H1 (cell line): ENCODE results near the gene DYNC1I1. TPM values are rescaled to one million over a fixed set of nuclear protein-coding genes. Genes with fewer than 3 reads are reported as not detected.
A peak's percentile ranks its signal among the peaks of the same experiment; 100 is the strongest.

Source experiments
- CTCF ChIA-PET: fragments of 300-600 bp; sonication (Branson Sonifier 250); formaldehyde crosslinking; loops from one replicate; lab custom pipeline; 2021; ENCODE audit not compliant: partially characterized antibody; lab: Charles Lee
- POLR2A ChIA-PET: fragments of 300-600 bp; sonication (Branson Sonifier 250); formaldehyde crosslinking; loops from one replicate; lab custom pipeline; 2021; ENCODE audit warnings: inconsistent platforms; ENCODE audit not compliant: partially characterized antibody; lab: Charles Lee
- DNase-seq, 2 experiments: peaks; one replicate each; pipeline versions ENCODE4 v3.0.0 to v3.0.0-alpha.2; 2010 to 2022; ENCODE audit warnings: low spot score in 2 of 2, low read depth in 1 of 2, mixed read lengths in 1 of 2
- FAIRE-seq: peaks from 2 replicates; lab custom pipeline; 2011; peaks lifted over from hg19 to GRCh38; lab: Jason Lieb, UNC
- H2AFZ ChIP-seq: 2 replicates; pipeline ENCODE4 v1.8.1; 2012; ENCODE audit warnings: low read length, inconsistent platforms
- H2AK5ac ChIP-seq: 2 replicates; pipeline ENCODE4 v1.6.1; 2013; ENCODE audit warnings: low read depth, low read length
- H2BK120ac ChIP-seq: replicated peaks from 2 replicates; pipeline ENCODE3; 2013; ENCODE audit warnings: low read depth, low read length, inconsistent platforms
- H2BK12ac ChIP-seq: 2 replicates; pipeline ENCODE4 v1.6.1; 2013; ENCODE audit warnings: low read depth, low read length
- H2BK15ac ChIP-seq: 2 replicates; pipeline ENCODE4 v1.6.1; 2013; ENCODE audit warnings: low read length
- H2BK20ac ChIP-seq: 2 replicates; pipeline ENCODE4 v1.6.1; 2013; ENCODE audit warnings: low read length
- H2BK5ac ChIP-seq: 2 replicates; pipeline ENCODE4 v1.6.1; 2013; ENCODE audit warnings: low read depth, low read length
- H3K14ac ChIP-seq: 2 replicates; pipeline ENCODE4 v1.6.1; 2013; ENCODE audit warnings: inconsistent platforms; ENCODE audit not compliant: insufficient read length
- H3K18ac ChIP-seq: 2 replicates; pipeline ENCODE4 v1.6.1; 2013; ENCODE audit warnings: low read length; ENCODE audit errors: extremely low read depth
- H3K23ac ChIP-seq: 2 replicates; pipeline ENCODE4 v1.6.1; 2013; ENCODE audit warnings: inconsistent platforms; ENCODE audit not compliant: insufficient read length
- H3K23me2 ChIP-seq: 2 replicates; pipeline ENCODE4 v1.6.1; 2013; ENCODE audit warnings: low read depth, low read length
- H3K27ac ChIP-seq: 2 replicates; pipeline ENCODE4 v1.6.1; 2011; ENCODE audit warnings: low read depth, low read length, inconsistent platforms
- H3K27me3 ChIP-seq, 4 experiments: replicated peaks in 1 of 4; 1 replicate in 1 of 4; 2 replicates in 3 of 4; pipeline versions ENCODE4 v1.6.1 to v1.8.1; 2011 to 2013; ENCODE audit warnings: low read length in 3 of 4, mild to moderate bottlenecking in 3 of 4, inconsistent platforms in 2 of 4, mixed read lengths in 2 of 4, moderate library complexity in 1 of 4; ENCODE audit not compliant: control insufficient read depth in 3 of 4, insufficient read depth in 3 of 4; ENCODE audit errors: extremely low read depth in 1 of 4
- H3K36me3 ChIP-seq, 4 experiments: 2 replicates each; pipeline versions ENCODE4 v1.6.1 to v1.8.1; 2011 to 2013; ENCODE audit warnings: mild to moderate bottlenecking in 4 of 4, low read length in 3 of 4, moderate library complexity in 2 of 4, control low read depth in 1 of 4, inconsistent platforms in 1 of 4; ENCODE audit not compliant: insufficient read depth in 4 of 4, control insufficient read depth in 2 of 4
- H3K4ac ChIP-seq: replicated peaks from 2 replicates; pipeline ENCODE3; 2013; ENCODE audit warnings: low read length, low read depth, mixed read lengths, inconsistent platforms; ENCODE audit not compliant: insufficient read length
- H3K4me1 ChIP-seq, 4 experiments: replicated peaks in 1 of 4; 1 replicate in 1 of 4; 2 replicates in 3 of 4; pipeline versions ENCODE4 v1.6.1 to v1.8.1; 2011 to 2013; ENCODE audit warnings: low read length in 3 of 4, inconsistent platforms in 2 of 4, mixed read lengths in 1 of 4; ENCODE audit not compliant: insufficient read depth in 4 of 4, control insufficient read depth in 3 of 4
- H3K4me2 ChIP-seq, 2 experiments: 2 replicates each; pipeline versions ENCODE4 v1.6.1 to v1.8.1; 2011 to 2013; ENCODE audit warnings: low read depth in 2 of 2, low read length in 2 of 2, control low read depth in 1 of 2, inconsistent platforms in 1 of 2, mild to moderate bottlenecking in 1 of 2; ENCODE audit not compliant: insufficient read depth in 1 of 2
- H3K4me3 ChIP-seq, 4 experiments: fragments of 200-600, 300-600 bp in 1 of 4; sonication (generic), shearing (Covaris generic), sonication (Bioruptor Twin) in 1 of 4; 2 replicates each; pipeline versions ENCODE4 v1.5.1 to v1.8.1; 2011 to 2016; ENCODE audit warnings: low read length in 4 of 4, low read depth in 3 of 4, control low read depth in 2 of 4, inconsistent platforms in 2 of 4, mild to moderate bottlenecking in 2 of 4, mixed read lengths in 1 of 4, moderate library complexity in 1 of 4; ENCODE audit not compliant: insufficient read depth in 2 of 4; ENCODE audit errors: extremely low read depth in 1 of 4
- H3K56ac ChIP-seq: replicated peaks from 2 replicates; pipeline ENCODE3; 2013; ENCODE audit warnings: low read depth, mild to moderate bottlenecking, mixed read lengths, low read length, inconsistent platforms; ENCODE audit not compliant: insufficient read length
- H3K79me1 ChIP-seq: 2 replicates; pipeline ENCODE4 v1.6.1; 2013; ENCODE audit warnings: low read depth, low read length, control low read depth
- H3K79me2 ChIP-seq, 2 experiments: 2 replicates each; pipeline versions ENCODE4 v1.6.1 to v1.8.1; 2012 to 2013; ENCODE audit warnings: low read length in 2 of 2, mild to moderate bottlenecking in 2 of 2, inconsistent platforms in 1 of 2; ENCODE audit not compliant: insufficient read depth in 2 of 2, control insufficient read depth in 1 of 2
- H3K9ac ChIP-seq, 4 experiments: replicated peaks in 1 of 4; 1 replicate in 1 of 4; 2 replicates in 3 of 4; pipeline versions ENCODE4 v1.6.1 to v1.8.1; 2011 to 2013; ENCODE audit warnings: low read depth in 3 of 4, low read length in 3 of 4, control low read depth in 2 of 4, mild to moderate bottlenecking in 2 of 4, moderate library complexity in 2 of 4, inconsistent platforms in 1 of 4; ENCODE audit errors: extremely low read depth in 1 of 4
- H3K9me3 ChIP-seq, 2 experiments: 2 replicates each; pipeline versions ENCODE4 v1.6.1 to v1.8.1; 2012 to 2013; ENCODE audit warnings: mild to moderate bottlenecking in 2 of 2, moderate library complexity in 2 of 2, control low read depth in 1 of 2, inconsistent platforms in 1 of 2, low read depth in 1 of 2, low read length in 1 of 2, mixed read lengths in 1 of 2; ENCODE audit not compliant: insufficient read depth in 2 of 2
- H4K20me1 ChIP-seq, 2 experiments: replicated peaks in 1 of 2; 2 replicates each; pipeline versions ENCODE3 to v1.8.1; 2011 to 2013; ENCODE audit warnings: inconsistent platforms in 2 of 2, low read length in 2 of 2, mild to moderate bottlenecking in 1 of 2; ENCODE audit not compliant: insufficient read depth in 2 of 2, control insufficient read depth in 1 of 2
- H4K5ac ChIP-seq: 2 replicates; pipeline ENCODE4 v1.6.1; 2013; ENCODE audit warnings: low read length, low read depth, mixed read lengths, inconsistent platforms; ENCODE audit not compliant: insufficient read length
- H4K8ac ChIP-seq: 2 replicates; pipeline ENCODE4 v1.8.0; 2013; ENCODE audit warnings: mild to moderate bottlenecking, moderate library complexity, low read length, inconsistent platforms; ENCODE audit not compliant: insufficient read depth; ENCODE audit errors: extremely low read depth
- H4K91ac ChIP-seq: replicated peaks from 2 replicates; pipeline ENCODE3; 2013; ENCODE audit warnings: low read length, mixed read lengths, inconsistent platforms; ENCODE audit not compliant: insufficient read length
- ASH2L ChIP-seq: fragments of 200-600, 300-600 bp; sonication (generic); IDR thresholded peaks from one replicate; pipeline ENCODE4 v1.7.1; 2017; ENCODE audit warnings: low read length
- CTCF ChIP-seq, 3 experiments: IDR thresholded peaks; 1 replicate in 2 of 3; 2 replicates in 1 of 3; pipeline versions ENCODE4 v1.5.1 to v1.6.1; 2011; ENCODE audit warnings: low read length in 3 of 3, mild to moderate bottlenecking in 3 of 3, inconsistent platforms in 2 of 3, low read depth in 1 of 3, moderate library complexity in 1 of 3; ENCODE audit not compliant: insufficient read depth in 1 of 3; ENCODE audit errors: control extremely low read depth in 1 of 3
- HDAC2 ChIP-seq, 2 experiments: fragments of 300-600 bp in 1 of 2; sonication (generic) in 1 of 2; IDR thresholded peaks; 2 replicates each; pipeline ENCODE4 v1.6.1; 2011 to 2012; ENCODE audit warnings: low read depth in 2 of 2, low read length in 2 of 2, mild to moderate bottlenecking in 2 of 2, moderate library complexity in 2 of 2, borderline replicate concordance in 1 of 2, inconsistent platforms in 1 of 2
- HDAC6 ChIP-seq: IDR thresholded peaks from one replicate; pipeline ENCODE4 v1.7.1; 2012; ENCODE audit warnings: low read depth, mild to moderate bottlenecking, inconsistent platforms, low read length, moderate library complexity
- JUN ChIP-seq: IDR thresholded peaks from 2 replicates; pipeline ENCODE4 v1.6.1; 2011; ENCODE audit warnings: low read depth, mild to moderate bottlenecking, improper control_type of control experiment, low read length
- KDM1A ChIP-seq: fragments of 200-600, 300-600 bp; sonication (generic); IDR thresholded peaks from 2 replicates; pipeline ENCODE4 v1.7.1; 2016; ENCODE audit warnings: mild to moderate bottlenecking, low read length, borderline replicate concordance
- RAD21 ChIP-seq, 2 experiments: IDR thresholded peaks in 1 of 2; conservative IDR thresholded peaks in 1 of 2; 2 replicates each; pipeline ENCODE4 v1.6.1; 2011; ENCODE audit warnings: low read depth in 2 of 2, low read length in 2 of 2, improper control_type of control experiment in 1 of 2, inconsistent platforms in 1 of 2, mild to moderate bottlenecking in 1 of 2, moderate library complexity in 1 of 2
- SIRT6 ChIP-seq: IDR thresholded peaks from one replicate; pipeline ENCODE4 v1.7.1; 2012; ENCODE audit warnings: low read length, inconsistent platforms
- SP1 ChIP-seq: IDR thresholded peaks from 2 replicates; pipeline ENCODE4 v1.6.1; 2011; ENCODE audit warnings: low read depth, low read length
- TAF1 ChIP-seq: IDR thresholded peaks from 2 replicates; pipeline ENCODE4 v1.6.1; 2011; ENCODE audit warnings: mild to moderate bottlenecking, low read depth, low read length
- WGBS, 2 experiments: shearing (Covaris generic) in 1 of 2; methylation state at CpG; one replicate each; pipeline versions ENCODE4 v1.1.6 to v1.1.7; 2013 to 2015; ENCODE audit warnings: low lambda C conversion rate in 2 of 2, mixed read lengths in 2 of 2, inconsistent platforms in 1 of 2, low coverage in 1 of 2, missing lambda C conversion rate in 1 of 2; ENCODE audit not compliant: insufficient replicate concordance in 2 of 2, insufficient coverage in 1 of 2, insufficient read length in 1 of 2; ENCODE audit errors: extremely low coverage in 1 of 2, missing lambda C conversion rate in 1 of 2; 5-methylcytosine and 5-hydroxymethylcytosine counted together
- polyA plus RNA-seq, 7 experiments: library from polyadenylated mRNA; depleted of rRNA in 3 of 7; stranded (reverse) in 5 of 7; unstranded in 2 of 7; fragments of >200 nt in 5 of 7; fragments of 200-250 nt in 2 of 7; gene quantifications; 1 replicate in 5 of 7; 2 replicates in 1 of 7; 4 replicates in 1 of 7; pipeline versions ENCODE4 v1.2.1 to v1.2.3, GENCODE V29; 2011 to 2013; ENCODE audit warnings: missing spikeins in 2 of 7, mixed read lengths in 2 of 7
- total RNA-seq: library from RNA; stranded (reverse); fragmentation: NEBNext Ultra II Directional; extraction: Animal tissue kit (Norgen Biotek cat#: 25700); gene quantifications from 2 replicates; pipeline ENCODE4 v1.2.1, GENCODE V29; 2021

Gene DYNC1I1
- total and polyA plus RNA-seq, 2 of the 8 experiments (the other 6 are each of a cell fraction or from before 2014, with no cell fraction given) = 0.45 to 0.58 TPM

- no peak overlapping the region for H4K91ac ChIP-seq
- no peak overlapping the region for H3K4me3 ChIP-seq
- H3K79me2 ChIP-seq = no peaks in the 10 kb centered on the region
- H3K36me3 ChIP-seq = no peaks in the 10 kb centered on the region
- no peak overlapping the region for H2AFZ ChIP-seq
- H3K4me2 ChIP-seq = no peak overlapping the region
- FAIRE-seq (peak; percentile 55), DNase-seq (no peak)
- no peak overlapping the region for H2AK5ac ChIP-seq
- H2BK5ac ChIP-seq = no peak overlapping the region
- H3K56ac ChIP-seq = no peak overlapping the region
- no peak overlapping the region for H3K18ac ChIP-seq
- no peaks in the 10 kb centered on the region for H3K27me3 ChIP-seq
- H3K23me2 ChIP-seq = no peaks in the 10 kb centered on the region; the same call in 1 of the 2 replicates
- no peak overlapping the region for H4K8ac ChIP-seq
- H2BK120ac ChIP-seq = no peak overlapping the region
- WGBS, 2 experiments = 87% methylated on average over 2 of the region's 2 CpGs; no CpG with 5 or more reads in 1 of the 2 experiments
- no peak overlapping the region for H4K5ac ChIP-seq
- no peaks in the 10 kb centered on the region for H3K79me1 ChIP-seq
- CTCF ChIA-PET = interaction anchor here (0.7 to 9.0 kb wide), 12 partner anchors 14 to 155 kb away, joined by 3 to 174 read pairs (median 40); partner anchors contain the start of gene DYNC1I1
- H3K4me1 ChIP-seq = peaks cover 0 to 9% (median 0%) of the 10 kb centered on the region in 4 experiments; a peak in 2 of 7 replicates
- no peak overlapping the region for H3K9ac ChIP-seq
- no peak overlapping the region for H3K4ac ChIP-seq
- no peaks in the 10 kb centered on the region for H3K9me3 ChIP-seq
- no peaks in the 10 kb centered on the region for H4K20me1 ChIP-seq
- no peak overlapping the region for H2BK15ac ChIP-seq
- H3K27ac ChIP-seq = no peak overlapping the region
- H3K23ac ChIP-seq = no peak overlapping the region
- no peak overlapping the region for H2BK20ac ChIP-seq
- no peak for TF ChIP-seq SIRT6
- no peak for TF ChIP-seq ASH2L
- TF ChIP-seq SP1 = no peak
- peak in 2 of 3 experiments; percentile 42 to 51; a peak in 3 of 4 replicates for TF ChIP-seq CTCF (IDR thresholded peaks at IDR 0.05; ENCODE audit: control extremely low read depth in 1 of 3, insufficient read depth in 1 of 3, low read depth in 1 of 3, low read length in 3 of 3)
- TF ChIP-seq RAD21 (IDR thresholded peaks at IDR 0.05 in 1 of 2, conservative IDR thresholded peaks at IDR 0.05 in 1 of 2; ENCODE audit: low read depth in 2 of 2, low read length in 2 of 2) = peak; percentile 43 to 46; a peak in 3 of 4 replicates
- no peak for TF ChIP-seq HDAC2 (IDR thresholded peaks at IDR 0.05; ENCODE audit: borderline replicate concordance in 1 of 2, low read depth in 2 of 2, low read length in 2 of 2)
- no peak for TF ChIP-seq KDM1A
- no peak for TF ChIP-seq HDAC6
- no peak for TF ChIP-seq JUN
- TF ChIP-seq TAF1 = no peak
- no peak overlapping the region for H2BK12ac ChIP-seq
- POLR2A ChIA-PET = interaction anchor here (1.1 kb wide), 1 partner anchor 14 kb away, joined by 3 read pairs; no protein-coding TSS in a partner anchor
- H3K14ac ChIP-seq = no peak overlapping the region
Observed at GRCh38 chr7:95843286-95843685, 70.9 kb downstream of the DYNC1I1 start.
